ENCODE data around the gene CANX.
A peak's percentile ranks its signal among the peaks of the same experiment; 100 is the strongest.
"Not testable (repeated sequence)": the region's sequence is repeated elsewhere in the genome, so short reads cannot be mapped to it uniquely, and the experiment has no call there.

CANX gene, protein sequence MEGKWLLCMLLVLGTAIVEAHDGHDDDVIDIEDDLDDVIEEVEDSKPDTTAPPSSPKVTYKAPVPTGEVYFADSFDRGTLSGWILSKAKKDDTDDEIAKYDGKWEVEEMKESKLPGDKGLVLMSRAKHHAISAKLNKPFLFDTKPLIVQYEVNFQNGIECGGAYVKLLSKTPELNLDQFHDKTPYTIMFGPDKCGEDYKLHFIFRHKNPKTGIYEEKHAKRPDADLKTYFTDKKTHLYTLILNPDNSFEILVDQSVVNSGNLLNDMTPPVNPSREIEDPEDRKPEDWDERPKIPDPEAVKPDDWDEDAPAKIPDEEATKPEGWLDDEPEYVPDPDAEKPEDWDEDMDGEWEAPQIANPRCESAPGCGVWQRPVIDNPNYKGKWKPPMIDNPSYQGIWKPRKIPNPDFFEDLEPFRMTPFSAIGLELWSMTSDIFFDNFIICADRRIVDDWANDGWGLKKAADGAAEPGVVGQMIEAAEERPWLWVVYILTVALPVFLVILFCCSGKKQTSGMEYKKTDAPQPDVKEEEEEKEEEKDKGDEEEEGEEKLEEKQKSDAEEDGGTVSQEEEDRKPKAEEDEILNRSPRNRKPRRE

DNA sequence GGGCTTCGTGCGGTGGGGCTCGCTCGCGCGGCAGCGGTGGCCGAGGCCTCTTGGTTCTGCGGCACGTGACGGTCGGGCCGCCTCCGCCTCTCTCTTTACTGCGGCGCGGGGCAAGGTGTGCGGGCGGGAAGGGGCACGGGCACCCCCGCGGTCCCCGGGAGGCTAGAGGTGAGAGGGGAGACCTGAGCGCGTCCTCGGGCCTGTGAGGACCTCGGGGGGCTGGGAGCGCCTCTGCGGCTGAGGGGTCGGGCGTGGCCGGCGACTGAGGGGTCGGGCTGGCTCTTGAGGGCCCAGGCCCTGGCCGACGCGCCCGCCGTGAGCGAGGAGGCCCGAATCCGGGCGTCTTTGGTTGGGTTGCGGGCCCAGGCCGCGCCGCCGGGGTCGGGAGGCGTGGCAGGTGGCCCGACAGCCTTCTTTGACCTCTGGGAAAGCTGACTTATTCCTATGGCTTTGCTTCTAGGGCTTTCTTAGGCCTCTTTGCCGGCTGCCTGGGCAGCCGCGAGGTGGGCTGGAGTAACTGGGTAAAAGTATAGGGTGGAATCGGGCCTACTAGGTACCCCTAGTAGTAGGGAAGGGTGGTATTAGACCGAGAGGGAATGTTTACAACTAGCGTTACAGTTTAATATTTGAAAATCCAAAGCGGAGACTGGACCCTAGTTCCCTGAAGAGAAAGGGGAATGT, at the start of gene CANX:
CANX (plus strand) TSS at position 33 of the 681 bp plus-strand sequence. CDS start 6,715 bp downstream, outside the sequence.
- Histone ChIP-seq H3K9me3 (ENCODE audit: control insufficient read depth in 2 of 2, low read length in 2 of 2) (no peaks in the 10 kb centered on the region), H3K27me3 (ENCODE audit: control insufficient read depth in 2 of 2, insufficient read depth in 2 of 2, low read length in 2 of 2) (no peaks in the 10 kb centered on the region), H3K36me3 (ENCODE audit: control insufficient read depth in 2 of 2, insufficient read depth in 2 of 2, low read length in 2 of 2) (peaks cover 0 to 3% of the 10 kb centered on the region in 2 donors), H3K4me3 (ENCODE audit: low read length in 2 of 2) (peak within 1 kb of the TSS; percentile 79 to 87), H3K27ac (ENCODE audit: low read depth in 2 of 2, low read length in 2 of 2) (peak within 1 kb of the TSS; percentile 97), H3K9ac (ENCODE audit: low read depth in 1 of 2, low read length in 2 of 2) (peak within 1 kb of the TSS; percentile 96 to 97), H3K4me1 (ENCODE audit: control insufficient read depth in 2 of 2, insufficient read depth in 2 of 2, low read length in 2 of 2) (peaks cover 18 to 20% of the 10 kb centered on the region in 2 donors)

GRCh38 chr5:179649166-179649703, 49.5 kb upstream of the CANX start:
- H3K4me3 ChIP-seq (ENCODE audit: low read length in 2 of 2); H3K9ac ChIP-seq (ENCODE audit: low read depth in 1 of 2, low read length in 2 of 2); H3K27me3 ChIP-seq (ENCODE audit: control insufficient read depth in 2 of 2, insufficient read depth in 2 of 2, low read length in 2 of 2); H3K4me1 ChIP-seq (ENCODE audit: control insufficient read depth in 2 of 2, insufficient read depth in 2 of 2, low read length in 2 of 2); H3K27ac ChIP-seq (ENCODE audit: low read depth in 2 of 2, low read length in 2 of 2); H3K36me3 ChIP-seq (ENCODE audit: control insufficient read depth in 2 of 2, insufficient read depth in 2 of 2, low read length in 2 of 2); H3K9me3 ChIP-seq (ENCODE audit: control insufficient read depth in 2 of 2, low read length in 2 of 2): not testable (repeated sequence)

- not testable (repeated sequence) for H3K36me3 ChIP-seq (ENCODE audit: control insufficient read depth in 2 of 2, insufficient read depth in 2 of 2, low read length in 2 of 2); H3K4me3 ChIP-seq (ENCODE audit: low read length in 2 of 2); H3K9ac ChIP-seq (ENCODE audit: low read depth in 1 of 2, low read length in 2 of 2); H3K4me1 ChIP-seq (ENCODE audit: control insufficient read depth in 2 of 2, insufficient read depth in 2 of 2, low read length in 2 of 2); H3K27ac ChIP-seq (ENCODE audit: low read depth in 2 of 2, low read length in 2 of 2); H3K9me3 ChIP-seq (ENCODE audit: control insufficient read depth in 2 of 2, low read length in 2 of 2); H3K27me3 ChIP-seq (ENCODE audit: control insufficient read depth in 2 of 2, insufficient read depth in 2 of 2, low read length in 2 of 2)
Measured at GRCh38 chr5:179650245-179650644, 48.5 kb upstream of the CANX start.

DNA sequence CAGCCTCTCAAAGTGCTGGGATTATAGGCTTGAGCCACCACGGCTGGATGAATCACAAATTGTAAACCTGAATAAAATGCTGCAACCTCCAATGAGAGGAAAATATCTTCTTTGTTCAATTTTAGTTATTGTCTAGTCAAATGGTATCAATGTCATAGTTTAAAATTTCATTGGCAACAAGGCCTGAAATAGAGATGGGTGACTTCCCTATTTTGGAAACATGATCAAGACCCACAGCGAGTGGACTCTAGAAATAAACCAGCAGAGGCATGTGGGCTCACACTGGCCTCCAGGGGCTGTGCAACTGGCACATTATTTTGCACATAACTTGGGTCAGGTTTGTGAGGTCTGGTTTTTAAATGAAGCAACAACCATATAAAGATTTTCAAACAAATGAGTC, 45.6 kb upstream of the CANX start:
- H3K27ac ChIP-seq (ENCODE audit: low read depth in 2 of 2, low read length in 2 of 2); H3K27me3 ChIP-seq (ENCODE audit: control insufficient read depth in 2 of 2, insufficient read depth in 2 of 2, low read length in 2 of 2); H3K9me3 ChIP-seq (ENCODE audit: control insufficient read depth in 2 of 2, low read length in 2 of 2); H3K9ac ChIP-seq (ENCODE audit: low read depth in 1 of 2, low read length in 2 of 2); H3K4me3 ChIP-seq (ENCODE audit: low read length in 2 of 2); H3K4me1 ChIP-seq (ENCODE audit: control insufficient read depth in 2 of 2, insufficient read depth in 2 of 2, low read length in 2 of 2); H3K36me3 ChIP-seq (ENCODE audit: control insufficient read depth in 2 of 2, insufficient read depth in 2 of 2, low read length in 2 of 2): not testable (repeated sequence)

- not testable (repeated sequence) for H3K27me3 ChIP-seq (ENCODE audit: control insufficient read depth in 2 of 2, insufficient read depth in 2 of 2, low read length in 2 of 2); H3K9me3 ChIP-seq (ENCODE audit: control insufficient read depth in 2 of 2, low read length in 2 of 2); H3K36me3 ChIP-seq (ENCODE audit: control insufficient read depth in 2 of 2, insufficient read depth in 2 of 2, low read length in 2 of 2); H3K27ac ChIP-seq (ENCODE audit: low read depth in 2 of 2, low read length in 2 of 2); H3K9ac ChIP-seq (ENCODE audit: low read depth in 1 of 2, low read length in 2 of 2); H3K4me1 ChIP-seq (ENCODE audit: control insufficient read depth in 2 of 2, insufficient read depth in 2 of 2, low read length in 2 of 2)
- peak overlapping the region in 1 of 2 donors; percentile 52 for H3K4me3 ChIP-seq (ENCODE audit: low read length in 2 of 2)
Measured at GRCh38 chr5:179657302-179658178, 41.2 kb upstream of the CANX start.

DNA sequence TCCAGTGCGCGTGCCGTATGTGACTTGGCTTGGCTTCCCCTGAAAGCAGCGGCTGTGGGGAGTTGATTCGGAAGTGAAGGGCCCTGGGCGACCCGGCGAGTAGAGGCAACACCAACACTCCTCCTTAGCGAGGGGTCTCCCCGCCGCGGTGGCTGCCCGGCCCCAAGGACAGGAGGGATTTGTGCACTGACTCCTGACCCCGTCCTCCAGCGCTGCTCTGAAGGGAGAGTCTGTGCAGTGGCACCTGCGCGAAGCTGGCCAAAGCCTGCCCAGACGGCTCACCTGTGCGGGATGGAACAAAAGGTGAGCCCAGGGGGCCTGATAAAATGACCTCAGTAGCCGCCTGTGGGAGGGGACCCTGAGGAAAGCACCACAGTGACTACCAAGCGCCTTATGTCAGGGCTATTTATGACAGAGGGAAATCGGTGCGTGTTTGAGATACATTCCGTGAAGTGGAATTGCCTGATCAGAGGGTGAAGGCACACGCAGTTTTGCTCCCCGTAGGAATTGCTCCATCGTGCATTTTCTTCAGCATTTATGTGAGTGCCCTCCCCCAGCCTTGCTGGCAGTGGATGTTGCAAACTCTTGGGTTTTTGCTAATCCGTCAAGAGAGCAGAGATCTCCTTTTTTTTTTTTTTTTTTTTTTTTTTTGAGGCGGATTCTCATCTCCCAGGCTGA, 40.4 kb upstream of the CANX start:
- not testable (repeated sequence) for H3K36me3 ChIP-seq (ENCODE audit: control insufficient read depth in 2 of 2, insufficient read depth in 2 of 2, low read length in 2 of 2); H3K4me1 ChIP-seq (ENCODE audit: control insufficient read depth in 2 of 2, insufficient read depth in 2 of 2, low read length in 2 of 2); H3K27ac ChIP-seq (ENCODE audit: low read depth in 2 of 2, low read length in 2 of 2); H3K9me3 ChIP-seq (ENCODE audit: control insufficient read depth in 2 of 2, low read length in 2 of 2); H3K27me3 ChIP-seq (ENCODE audit: control insufficient read depth in 2 of 2, insufficient read depth in 2 of 2, low read length in 2 of 2)
- H3K4me3 ChIP-seq (ENCODE audit: low read length in 2 of 2) = peak overlapping the region; percentile 44 to 83
- H3K9ac ChIP-seq (ENCODE audit: low read depth in 1 of 2, low read length in 2 of 2) = peak overlapping the region; percentile 43 to 47

GRCh38 chr5:179661647-179662046, 37.1 kb upstream of the CANX start:
- not testable (repeated sequence) for H3K4me1 ChIP-seq (ENCODE audit: control insufficient read depth in 2 of 2, insufficient read depth in 2 of 2, low read length in 2 of 2); H3K27ac ChIP-seq (ENCODE audit: low read depth in 2 of 2, low read length in 2 of 2); H3K9me3 ChIP-seq (ENCODE audit: control insufficient read depth in 2 of 2, low read length in 2 of 2); H3K27me3 ChIP-seq (ENCODE audit: control insufficient read depth in 2 of 2, insufficient read depth in 2 of 2, low read length in 2 of 2); H3K4me3 ChIP-seq (ENCODE audit: low read length in 2 of 2); H3K9ac ChIP-seq (ENCODE audit: low read depth in 1 of 2, low read length in 2 of 2); H3K36me3 ChIP-seq (ENCODE audit: control insufficient read depth in 2 of 2, insufficient read depth in 2 of 2, low read length in 2 of 2)

DNA sequence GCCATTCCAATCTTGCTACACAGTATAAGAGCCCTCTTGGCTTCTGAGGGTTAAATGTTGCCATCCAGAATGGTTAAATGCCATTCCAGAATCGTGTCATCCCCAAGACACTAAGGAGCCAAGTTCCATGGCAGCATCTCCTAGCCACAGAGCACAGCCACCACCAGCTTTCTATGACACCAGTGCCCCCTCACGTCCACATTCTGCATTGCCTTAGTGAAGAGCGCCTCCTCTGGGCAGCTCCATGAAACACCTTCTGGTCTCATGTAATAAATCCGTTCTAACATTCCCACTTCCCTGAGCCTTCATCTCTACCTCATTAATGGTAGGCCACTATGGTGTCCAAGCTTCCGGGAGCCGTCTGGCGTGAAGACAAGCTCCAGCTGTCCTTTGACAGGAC, 30.4 kb upstream of the CANX start:
- Histone ChIP-seq H3K4me1 (ENCODE audit: control insufficient read depth in 2 of 2, insufficient read depth in 2 of 2, low read length in 2 of 2) (no peaks in the 10 kb centered on the region), H3K9ac (ENCODE audit: low read depth in 1 of 2, low read length in 2 of 2) (no peak overlapping the region), H3K36me3 (ENCODE audit: control insufficient read depth in 2 of 2, insufficient read depth in 2 of 2, low read length in 2 of 2) (peaks cover 0 to 8% of the 10 kb centered on the region in 2 donors), H3K4me3 (ENCODE audit: low read length in 2 of 2) (no peak overlapping the region), H3K9me3 (ENCODE audit: control insufficient read depth in 2 of 2, low read length in 2 of 2) (no peaks in the 10 kb centered on the region), H3K27me3 (ENCODE audit: control insufficient read depth in 2 of 2, insufficient read depth in 2 of 2, low read length in 2 of 2) (no peaks in the 10 kb centered on the region), H3K27ac (ENCODE audit: low read depth in 2 of 2, low read length in 2 of 2) (no peak overlapping the region)

DNA sequence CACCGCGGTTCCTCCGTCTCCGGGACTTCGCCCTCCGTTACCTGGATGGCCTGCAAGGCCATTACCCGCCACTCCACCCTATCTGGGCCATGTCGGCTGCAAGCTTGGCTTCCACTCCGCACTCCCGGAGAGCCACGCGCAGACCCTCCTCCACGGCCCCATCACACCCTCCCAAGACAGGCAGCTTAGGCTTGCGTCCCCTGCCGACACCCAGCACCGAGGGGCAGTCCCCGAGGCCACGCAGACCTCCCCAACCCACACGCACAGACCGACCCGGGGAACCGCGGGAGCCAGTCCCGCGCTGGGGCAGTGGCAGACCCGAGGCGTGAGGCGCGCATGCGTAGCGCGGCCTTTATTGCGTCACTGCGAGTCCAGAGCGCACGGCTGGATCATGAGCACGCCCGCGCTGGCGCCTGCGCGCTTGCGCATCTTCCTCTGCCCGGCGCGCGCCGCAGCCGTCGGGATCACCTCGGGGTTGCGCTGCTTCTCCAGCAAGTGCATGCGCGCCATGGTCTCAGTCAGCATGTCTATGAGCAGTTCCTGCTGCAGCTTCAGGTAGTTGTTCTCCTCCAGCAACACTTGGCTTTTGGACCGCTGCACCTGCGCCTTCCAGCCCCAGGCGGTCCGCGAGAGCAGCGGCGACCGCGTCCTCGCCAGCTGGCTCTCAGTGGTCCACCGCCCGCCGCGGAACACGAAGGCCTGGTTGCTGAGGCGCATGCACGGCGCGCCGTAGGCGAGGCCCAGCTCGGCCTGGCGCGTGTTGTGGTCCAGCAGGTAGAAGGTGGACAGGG, 20.3 kb upstream of the CANX start:
- no peaks in the 10 kb centered on the region for H3K9me3 ChIP-seq (ENCODE audit: control insufficient read depth in 2 of 2, low read length in 2 of 2)
- peak overlapping the region; percentile 88 to 93 for H3K4me3 ChIP-seq (ENCODE audit: low read length in 2 of 2)
- H3K9ac ChIP-seq (ENCODE audit: low read depth in 1 of 2, low read length in 2 of 2) = peak overlapping the region; percentile 90 to 97
- H3K4me1 ChIP-seq (ENCODE audit: control insufficient read depth in 2 of 2, insufficient read depth in 2 of 2, low read length in 2 of 2) = peaks cover 15 to 20% of the 10 kb centered on the region in 2 donors
- peak overlapping the region; percentile 89 to 98 for H3K27ac ChIP-seq (ENCODE audit: low read depth in 2 of 2, low read length in 2 of 2)
- H3K27me3 ChIP-seq (ENCODE audit: control insufficient read depth in 2 of 2, insufficient read depth in 2 of 2, low read length in 2 of 2) = no peaks in the 10 kb centered on the region
- H3K36me3 ChIP-seq (ENCODE audit: control insufficient read depth in 2 of 2, insufficient read depth in 2 of 2, low read length in 2 of 2) = no peaks in the 10 kb centered on the region

Measured in mucosa of rectum (tissue), 2 donors.